HepG2 (cell line): ENCODE results near the gene TBRG4. TPM values are rescaled to one million over a fixed set of nuclear protein-coding genes. Genes with fewer than 3 reads are reported as not detected.

Experiments
- BHLHE40 ChIP-seq: IDR thresholded peaks from 2 replicates; pipeline ENCODE4 v1.6.1; 2011; ENCODE audit warnings: low read length, improper control_type of control experiment
- FIP1L1 ChIP-seq: fragments of 200-400 bp; formaldehyde crosslinking; IDR thresholded peaks from 2 replicates; pipeline ENCODE4 v1.6.1; 2018; ENCODE audit warnings: low read depth, mild to moderate bottlenecking, low read length, moderate library complexity, borderline replicate concordance; ENCODE audit not compliant: insufficient read depth
- KDM5B ChIP-seq: sonication (generic); formaldehyde crosslinking; IDR thresholded peaks from 2 replicates; pipeline ENCODE4 v1.4.0; 2020; ENCODE audit warnings: missing genetic modification reagents, mild to moderate bottlenecking, borderline replicate concordance
- NCOA1 ChIP-seq: sonication (generic); formaldehyde crosslinking; IDR thresholded peaks from 2 replicates; pipeline ENCODE4 v1.9.0; 2021; ENCODE audit warnings: missing genetic modification reagents
- NR2F1 ChIP-seq, 2 experiments: fragments of 450-650 bp in 1 of 2; formaldehyde crosslinking in 1 of 2; IDR thresholded peaks; 2 replicates each; pipeline versions ENCODE4 v1.5.0 to v1.6.1; 2016 to 2020; ENCODE audit warnings: mild to moderate bottlenecking in 1 of 2, missing compliant biosample characterization in 1 of 2, missing genetic modification reagents in 1 of 2, moderate library complexity in 1 of 2
- PBX3 ChIP-seq: sonication (generic); formaldehyde crosslinking; IDR thresholded peaks from 2 replicates; pipeline ENCODE4 v1.8.1; 2023; ENCODE audit warnings: missing genetic modification reagents, inconsistent platforms, borderline replicate concordance
- PRDM4 ChIP-seq: sonication (generic); formaldehyde crosslinking; IDR thresholded peaks from 2 replicates; pipeline ENCODE4 v1.9.0; 2021; ENCODE audit warnings: missing genetic modification reagents, borderline replicate concordance
- USF2 ChIP-seq, 2 experiments: sonication (generic) in 1 of 2; formaldehyde crosslinking in 1 of 2; IDR thresholded peaks; 2 replicates each; pipeline versions ENCODE4 v1.5.1 to v1.6.1; 2011 to 2020; ENCODE audit warnings: borderline replicate concordance in 1 of 2, low read depth in 1 of 2, low read length in 1 of 2, mild to moderate bottlenecking in 1 of 2, missing genetic modification reagents in 1 of 2, moderate library complexity in 1 of 2
- ZNF276 ChIP-seq: sonication (generic); formaldehyde crosslinking; IDR thresholded peaks from 2 replicates; pipeline ENCODE4 v1.4.0; 2020; ENCODE audit warnings: mild to moderate bottlenecking, low read depth, missing genetic modification reagents
- ZNF775 ChIP-seq: sonication (generic); formaldehyde crosslinking; IDR thresholded peaks from 2 replicates; pipeline ENCODE4 v1.4.0; 2020; ENCODE audit warnings: missing genetic modification reagents, mild to moderate bottlenecking, moderate library complexity, borderline replicate concordance
- ZXDC ChIP-seq: sonication (generic); formaldehyde crosslinking; IDR thresholded peaks from 2 replicates; pipeline ENCODE4 v1.5.0; 2020; ENCODE audit warnings: mild to moderate bottlenecking, missing genetic modification reagents
- polyA plus RNA-seq, 8 experiments: library from polyadenylated mRNA; depleted of rRNA in 3 of 8; stranded (reverse) in 7 of 8; unstranded in 1 of 8; fragments of >200 nt; fragmentation: Illumina TruSeq in 4 of 8; extraction: Trizol in 4 of 8; gene quantifications; 2 replicates each; pipeline versions ENCODE4 v1.2.1 to v1.2.3, GENCODE V29; 2011 to 2016; ENCODE audit warnings: low read depth in 4 of 8, missing spikeins in 1 of 8, mixed read lengths in 1 of 8; ENCODE audit not compliant: insufficient read depth in 1 of 8
- total RNA-seq, 5 experiments: library from RNA; depleted of rRNA; stranded (reverse); fragments of >200 nt; fragmentation: Illumina TruSeq; extraction: Trizol; gene quantifications; 2 replicates each; pipeline ENCODE4 v1.2.3, GENCODE V29; 2016; ENCODE audit warnings: low read depth in 1 of 5

Gene TBRG4
- total and polyA plus RNA-seq, 2 of the 13 experiments (the other 11 are each of a cell fraction or from before 2014, with no cell fraction given) = 87.8 to 107 TPM

GRCh38 chr7:45111298-45112223, at the start of gene TBRG4 (continued):
- TF ChIP-seq PRDM4 = peak; percentile 26; the same call in 1 of the 2 replicates
- TF ChIP-seq PBX3 (CRISPR knock-in tag) = no peak
- TF ChIP-seq ZXDC = 0 out of 2 replicates have a peak, but pooled peaks have one; percentile 29
- peak; percentile 95; the same call in 1 of the 2 replicates for TF ChIP-seq NCOA1 (CRISPR knock-in tag)
- peak; percentile 92; the same call in 1 of the 2 replicates for TF ChIP-seq ZNF276 (CRISPR knock-in tag)
- TF ChIP-seq NR2F1 (CRISPR knock-in tag; IDR thresholded peaks at IDR 0.05) = peak; percentile 32 to 33; a peak in 2 of 4 replicates
- TF ChIP-seq BHLHE40 = peak; percentile 50
- peak; percentile 95 for TF ChIP-seq KDM5B
- no peak for TF ChIP-seq FIP1L1
- no peak for TF ChIP-seq USF2 (IDR thresholded peaks at IDR 0.05; ENCODE audit: low read depth, low read length)
- TF ChIP-seq USF2 (CRISPR knock-in tag; IDR thresholded peaks at IDR 0.05; ENCODE audit: borderline replicate concordance) = no peak; the same call in 1 of the 2 replicates
- no peak for TF ChIP-seq ZNF775
